Tibial nerve (tissue), 4 donors: ENCODE data around the gene HOXD10.

Experiments used
- CTCF ChIP-seq, 5 experiments: fragments of 200-600 bp in 3 of 5; fragments of 450-650 bp in 2 of 5; sonication (generic) in 3 of 5; IDR thresholded peaks; one replicate each; pipeline ENCODE4 v1.5.1; 2016 to 2019; ENCODE audit warnings: antibody characterized with exemption in 5 of 5, mild to moderate bottlenecking in 3 of 5, moderate library complexity in 2 of 5
- EP300 ChIP-seq, 2 donors: sonication (generic); formaldehyde crosslinking; IDR thresholded peaks; one replicate each; pipeline ENCODE4 v1.6.1; 2017; ENCODE audit warnings: antibody characterized with exemption in 2 of 2, mild to moderate bottlenecking in 1 of 2
- POLR2A ChIP-seq, 2 donors: fragments of 450-650 bp; IDR thresholded peaks; one replicate each; pipeline ENCODE4 v1.6.1; 2017; ENCODE audit warnings: antibody characterized with exemption in 2 of 2, mild to moderate bottlenecking in 2 of 2, moderate library complexity in 2 of 2

DNA sequence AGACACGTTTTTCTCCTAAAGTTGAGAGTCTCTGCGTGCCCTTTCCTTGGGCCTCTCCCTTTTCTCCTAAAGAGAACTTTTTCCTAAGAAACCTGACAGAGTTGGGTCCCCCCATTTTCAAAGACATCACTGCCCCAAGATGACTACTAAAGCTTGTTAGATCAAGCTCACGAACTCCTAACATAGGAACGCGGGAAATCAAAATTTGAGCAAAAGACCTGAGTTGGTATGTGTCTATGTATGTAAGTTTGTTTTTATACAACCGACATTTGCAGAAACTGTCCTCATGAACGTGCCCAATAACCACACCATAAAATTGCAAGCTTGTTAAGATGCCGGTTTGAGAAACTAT lies 22.7 kb upstream of the HOXD10 start:
- no peak for TF ChIP-seq CTCF (IDR thresholded peaks at IDR 0.05)
- no peak for TF ChIP-seq POLR2A (IDR thresholded peaks at IDR 0.05)
- no peak for TF ChIP-seq EP300 (IDR thresholded peaks at IDR 0.05)
